Endothelial cell (in vitro differentiated cells): ENCODE results near the gene C20orf144. TPM values are rescaled to one million over a fixed set of nuclear protein-coding genes. Genes with fewer than 3 reads are reported as not detected.

Experiments used
- total RNA-seq: library from RNA; stranded (reverse); fragmentation: NEBNext Ultra II Directional; extraction: Animal tissue kit (Norgen Biotek cat#: 25700); gene quantifications from one replicate; pipeline ENCODE4 v1.2.1, GENCODE V29; 2021; ENCODE audit not compliant: unreplicated experiment

Gene C20orf144
- total RNA-seq, 1 donor from 2014 or later: not detected

Other genes with a start within 250 kb of the C20orf144 start
- 1.6 TPM for gene SNTA1, start 218.6 kb upstream of the C20orf144 start, total RNA-seq
- gene CBFA2T2, start 172.2 kb upstream of the C20orf144 start, total RNA-seq: 17.5 TPM
- gene ACTL10, start 4.6 kb downstream of the C20orf144 start, total RNA-seq: not detected
- 9.8 TPM for gene NECAB3, start 12.1 kb downstream of the C20orf144 start, total RNA-seq
- 6.7 TPM for gene E2F1, start 24.1 kb downstream of the C20orf144 start, total RNA-seq
- gene PXMP4, start 58.0 kb downstream of the C20orf144 start, total RNA-seq: 6.0 TPM
- gene ZNF341, start 69.7 kb downstream of the C20orf144 start, total RNA-seq: 3.5 TPM
- 117 TPM for gene CHMP4B, start 149.0 kb downstream of the C20orf144 start, total RNA-seq